Loucy (cell line): Measurements from ENCODE around the gene CACNA1A.

Source experiments
- H2AFZ ChIP-seq: fragments of 200-600 bp; sonication (generic); 2 replicates; pipeline ENCODE4 v1.6.0; 2016; ENCODE audit warnings: antibody characterized with exemption, mild to moderate bottlenecking, low read length, moderate library complexity
- H3F3A ChIP-seq: fragments of 200-600 bp; 2 replicates; pipeline ENCODE4 v1.6.0; 2016; ENCODE audit warnings: antibody characterized with exemption, low read depth, mild to moderate bottlenecking
- H3K27me3 ChIP-seq: fragments of 200-600 bp; sonication (generic); 2 replicates; pipeline ENCODE4 v1.6.1; 2014; ENCODE audit warnings: low read length, mild to moderate bottlenecking; ENCODE audit not compliant: insufficient read depth, poor library complexity, severe bottlenecking
- H3K36me3 ChIP-seq: fragments of 200-600 bp; sonication (generic); 2 replicates; pipeline ENCODE4 v1.6.1; 2016; ENCODE audit warnings: low read length; ENCODE audit not compliant: insufficient read depth
- H3K4me1 ChIP-seq: fragments of 200-600 bp; sonication (generic); 2 replicates; pipeline ENCODE4 v1.5.1; 2014; ENCODE audit warnings: low read length, mild to moderate bottlenecking; ENCODE audit not compliant: insufficient read depth, poor library complexity, severe bottlenecking
- H3K4me2 ChIP-seq: fragments of 200-600 bp; sonication (generic); 2 replicates; pipeline ENCODE4 v1.6.0; 2014; ENCODE audit warnings: antibody characterized with exemption, low read length, low read depth, mild to moderate bottlenecking; ENCODE audit not compliant: poor library complexity, severe bottlenecking
- H3K4me3 ChIP-seq: fragments of 200-600 bp; sonication (generic); 2 replicates; pipeline ENCODE4 v1.5.1; 2014; ENCODE audit warnings: low read length, mild to moderate bottlenecking, mixed read lengths; ENCODE audit not compliant: poor library complexity, severe bottlenecking
- H3K79me2 ChIP-seq: fragments of 200-600 bp; sonication (generic); 2 replicates; pipeline ENCODE4 v1.6.1; 2014; ENCODE audit warnings: low read length; ENCODE audit not compliant: insufficient read depth
- H3K9ac ChIP-seq: fragments of 200-600 bp; sonication (generic); 2 replicates; pipeline ENCODE4 v1.6.0; 2014; ENCODE audit warnings: mild to moderate bottlenecking, low read depth, low read length, moderate library complexity; ENCODE audit not compliant: poor library complexity, severe bottlenecking
- H3K9me2 ChIP-seq: fragments of 200-600 bp; sonication (generic); replicated peaks from 2 replicates; pipeline ENCODE4 v1.6.1; 2016; ENCODE audit warnings: low read depth, low read length, mixed read lengths
- H3K9me3 ChIP-seq: fragments of 200-600 bp; sonication (generic); 2 replicates; pipeline ENCODE4 v1.6.1; 2014; ENCODE audit warnings: mild to moderate bottlenecking, antibody characterized with exemption, low read length, low read depth; ENCODE audit not compliant: insufficient read depth
- H4K20me1 ChIP-seq: fragments of 200-600 bp; sonication (generic); 2 replicates; pipeline ENCODE4 v1.6.0; 2014; ENCODE audit warnings: antibody characterized with exemption, low read length, mild to moderate bottlenecking; ENCODE audit not compliant: insufficient read depth, poor library complexity, severe bottlenecking
- CTCF ChIP-seq: fragments of 200-600 bp; sonication (generic); conservative IDR thresholded peaks from 2 replicates; pipeline ENCODE4 v1.5.1; 2014; ENCODE audit warnings: mild to moderate bottlenecking, antibody characterized with exemption, low read length
- EZH2phosphoT487 ChIP-seq: fragments of 200-600 bp; IDR thresholded peaks from 2 replicates; pipeline ENCODE4 v1.6.1; 2018; ENCODE audit warnings: antibody characterized with exemption, mild to moderate bottlenecking, moderate library complexity, borderline replicate concordance

Gene CACNA1A

GRCh38 chr19:13328241-13328640 lies 178.0 kb downstream of the CACNA1A start:
- no peaks in the 10 kb centered on the region for H3K9me3 ChIP-seq
- no peak overlapping the region for H2AFZ ChIP-seq
- H3K4me3 ChIP-seq = no peak overlapping the region
- no peaks in the 10 kb centered on the region for H3K4me1 ChIP-seq
- TF ChIP-seq CTCF = no peak
- TF ChIP-seq EZH2phosphoT487 = no peak
- H3K27me3 ChIP-seq = no peaks in the 10 kb centered on the region
- no peaks in the 10 kb centered on the region for H4K20me1 ChIP-seq
- no peak overlapping the region for H3K4me2 ChIP-seq
- H3K79me2 ChIP-seq = no peaks in the 10 kb centered on the region
- H3K36me3 ChIP-seq = no peaks in the 10 kb centered on the region
- no peaks in the 10 kb centered on the region for H3F3A ChIP-seq
- no peaks in the 10 kb centered on the region for H3K9me2 ChIP-seq
- H3K9ac ChIP-seq = no peak overlapping the region

- H3K4me2 ChIP-seq = no peak overlapping the region
- TF ChIP-seq EZH2phosphoT487 = no peak
- no peak for TF ChIP-seq CTCF
- H3K4me1 ChIP-seq = no peaks in the 10 kb centered on the region
- H3K4me3 ChIP-seq = no peak overlapping the region
- no peaks in the 10 kb centered on the region for H4K20me1 ChIP-seq
- H3K9me3 ChIP-seq = no peaks in the 10 kb centered on the region; the same call in 1 of the 2 replicates
- no peaks in the 10 kb centered on the region for H3K36me3 ChIP-seq
- no peaks in the 10 kb centered on the region for H3K79me2 ChIP-seq
- H3F3A ChIP-seq = no peaks in the 10 kb centered on the region
- H3K9me2 ChIP-seq = no peaks in the 10 kb centered on the region
- H3K27me3 ChIP-seq = no peaks in the 10 kb centered on the region
- H2AFZ ChIP-seq = no peak overlapping the region
- H3K9ac ChIP-seq = no peak overlapping the region
Observed at GRCh38 chr19:13319526-13319925, 186.8 kb downstream of the CACNA1A start.

GRCh38 chr19:13318190-13318589 lies 188.1 kb downstream of the CACNA1A start:
- H3K9me2 ChIP-seq = no peaks in the 10 kb centered on the region
- no peaks in the 10 kb centered on the region for H4K20me1 ChIP-seq
- no peaks in the 10 kb centered on the region for H3K79me2 ChIP-seq
- no peak overlapping the region for H2AFZ ChIP-seq
- no peaks in the 10 kb centered on the region for H3K36me3 ChIP-seq
- H3K9ac ChIP-seq = no peak overlapping the region
- H3K4me1 ChIP-seq = no peaks in the 10 kb centered on the region
- no peak for TF ChIP-seq EZH2phosphoT487
- no peak for TF ChIP-seq CTCF
- H3K4me2 ChIP-seq = no peak overlapping the region
- no peaks in the 10 kb centered on the region for H3F3A ChIP-seq
- no peaks in the 10 kb centered on the region; the same call in 1 of the 2 replicates for H3K9me3 ChIP-seq
- H3K4me3 ChIP-seq = no peak overlapping the region
- H3K27me3 ChIP-seq = no peaks in the 10 kb centered on the region
